ENCODE results near the gene ARMH4.

DNA sequence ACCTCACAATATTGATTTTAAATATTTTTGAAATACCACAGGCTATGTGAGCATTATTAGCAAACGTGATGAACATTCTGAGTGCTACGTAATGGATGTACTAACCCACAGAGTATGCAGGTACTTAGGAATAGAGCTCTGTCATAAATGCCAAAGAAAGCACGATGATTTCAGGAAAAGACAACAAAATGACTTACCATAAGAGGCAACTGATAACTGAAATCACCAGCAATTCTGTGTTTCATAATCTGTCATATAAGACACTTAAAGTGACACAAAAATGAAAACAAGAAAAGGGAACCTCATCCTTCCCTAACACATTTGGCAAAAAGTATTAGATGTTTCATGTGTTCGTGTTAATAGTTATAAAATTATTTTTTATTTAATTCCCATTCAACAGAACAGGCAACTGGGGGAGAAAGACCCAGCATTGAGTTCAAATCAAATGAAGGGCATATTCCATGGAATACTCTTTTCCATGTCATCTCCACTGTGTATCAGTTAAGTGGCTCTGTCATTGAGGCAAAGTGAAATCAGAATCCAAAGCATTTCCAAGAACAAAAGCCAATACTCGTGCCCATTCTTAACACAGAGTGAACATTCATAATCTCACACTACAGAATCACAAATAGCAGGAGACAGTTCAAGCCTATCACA lies 30.4 kb downstream of the ARMH4 start:
- TF ChIP-seq, protein P1, sequence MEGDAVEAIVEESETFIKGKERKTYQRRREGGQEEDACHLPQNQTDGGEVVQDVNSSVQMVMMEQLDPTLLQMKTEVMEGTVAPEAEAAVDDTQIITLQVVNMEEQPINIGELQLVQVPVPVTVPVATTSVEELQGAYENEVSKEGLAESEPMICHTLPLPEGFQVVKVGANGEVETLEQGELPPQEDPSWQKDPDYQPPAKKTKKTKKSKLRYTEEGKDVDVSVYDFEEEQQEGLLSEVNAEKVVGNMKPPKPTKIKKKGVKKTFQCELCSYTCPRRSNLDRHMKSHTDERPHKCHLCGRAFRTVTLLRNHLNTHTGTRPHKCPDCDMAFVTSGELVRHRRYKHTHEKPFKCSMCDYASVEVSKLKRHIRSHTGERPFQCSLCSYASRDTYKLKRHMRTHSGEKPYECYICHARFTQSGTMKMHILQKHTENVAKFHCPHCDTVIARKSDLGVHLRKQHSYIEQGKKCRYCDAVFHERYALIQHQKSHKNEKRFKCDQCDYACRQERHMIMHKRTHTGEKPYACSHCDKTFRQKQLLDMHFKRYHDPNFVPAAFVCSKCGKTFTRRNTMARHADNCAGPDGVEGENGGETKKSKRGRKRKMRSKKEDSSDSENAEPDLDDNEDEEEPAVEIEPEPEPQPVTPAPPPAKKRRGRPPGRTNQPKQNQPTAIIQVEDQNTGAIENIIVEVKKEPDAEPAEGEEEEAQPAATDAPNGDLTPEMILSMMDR (IDR thresholded peaks at IDR 0.05), result no peak
- TF ChIP-seq POLR2A (IDR thresholded peaks at IDR 0.05), result no peak

Measured in prostate gland (tissue), 2 donors.